GM19023 (cell line): ENCODE data around the gene FBXL14.
"Not testable (repeated sequence)": the region's sequence is repeated elsewhere in the genome, so short reads cannot be mapped to it uniquely, and the experiment has no call there.

ENCODE experiments used
- ATAC-seq: cut with Tn5 transposase; IDR thresholded peaks from one replicate; pipeline ENCODE4 v1.9.1; 2021; ENCODE audit warnings: mild to moderate bottlenecking, moderate library complexity; ENCODE audit not compliant: unreplicated experiment

Gene FBXL14

DNA sequence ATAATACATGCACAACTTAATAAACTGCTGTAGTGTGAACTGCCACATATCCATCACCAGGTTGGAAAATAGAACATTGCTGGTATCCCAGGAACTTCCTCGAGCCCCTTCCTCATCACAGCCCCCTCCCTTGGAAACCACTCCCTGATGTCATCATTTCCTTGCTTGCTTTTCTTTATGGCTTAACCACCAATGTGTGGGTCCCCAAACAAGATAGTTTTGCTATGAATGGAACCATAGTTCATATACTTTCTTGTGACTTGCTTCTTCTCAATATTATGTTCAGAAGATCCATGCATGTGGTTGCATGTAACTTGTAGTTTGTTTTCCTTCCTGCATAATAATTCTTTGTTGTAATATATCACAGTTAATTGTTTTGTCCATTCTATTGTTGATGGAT is 25.7 kb upstream of the FBXL14 start:
- ATAC-seq: no peak

- ATAC-seq: no peak
These were observed 25.2 kb upstream of the FBXL14 start for GRCh38 chr12:1619587-1619986.

GRCh38 chr12:1619159-1619558 is 24.8 kb upstream of the FBXL14 start:
- no peak for ATAC-seq

DNA sequence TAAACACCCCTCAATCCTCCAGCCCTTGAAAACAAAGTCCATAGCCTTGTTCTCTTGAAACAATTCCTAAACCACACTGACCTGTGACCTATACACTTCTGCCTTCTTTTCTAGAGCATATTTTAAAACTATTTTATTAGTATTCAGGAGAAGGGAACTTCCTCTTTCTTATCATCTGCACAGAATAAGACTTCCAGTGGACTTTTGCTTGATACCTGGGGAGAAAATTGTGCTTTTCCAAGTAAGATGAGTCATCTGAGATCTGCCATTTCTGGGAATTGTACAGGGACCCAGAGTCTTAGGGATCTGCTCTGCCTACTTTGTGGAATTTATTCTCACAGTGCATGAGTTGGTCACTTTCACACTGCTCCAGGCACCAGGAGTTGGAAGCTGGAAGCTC is 24.1 kb upstream of the FBXL14 start:
- ATAC-seq: no peak

DNA sequence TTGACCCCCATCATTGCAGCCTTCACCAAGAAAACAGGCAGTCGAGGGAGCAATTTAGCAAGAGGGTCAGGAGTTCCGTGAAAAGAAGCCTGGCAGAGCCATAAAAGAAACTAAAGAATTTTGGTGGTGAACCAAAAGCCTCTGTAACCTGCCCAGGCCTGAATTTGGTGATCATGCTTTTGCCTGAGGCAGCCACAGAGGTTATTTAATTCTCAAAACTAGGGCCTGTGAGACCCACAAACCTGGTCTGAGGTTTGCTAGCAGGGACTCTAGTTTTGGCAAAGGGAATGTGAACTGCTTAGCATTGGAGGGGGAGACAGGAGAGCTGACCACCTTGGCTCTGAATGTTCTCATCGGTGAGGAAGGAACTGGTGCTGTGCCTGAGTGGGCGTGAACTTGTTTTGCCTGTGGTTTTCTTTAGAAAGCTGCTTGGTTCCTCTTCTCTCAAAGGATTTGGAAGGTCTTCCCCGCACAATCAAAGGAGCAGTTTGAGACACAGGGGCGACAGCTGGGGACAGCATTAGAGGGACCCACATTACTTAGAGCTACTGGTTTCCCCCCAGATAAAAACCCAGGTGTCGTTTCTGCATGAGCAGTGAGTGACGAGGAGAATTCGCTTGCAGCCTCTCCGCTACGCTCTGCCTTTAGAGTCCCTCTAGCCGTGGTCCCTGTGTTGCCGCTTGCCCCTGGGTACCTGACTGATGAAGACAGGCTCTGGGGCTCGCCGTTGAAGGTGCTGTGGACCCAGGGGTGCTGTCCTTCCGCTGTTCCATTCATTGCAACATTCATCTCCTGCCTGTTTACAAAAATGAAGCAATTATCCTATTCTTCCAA is 22.1 kb upstream of the FBXL14 start:
- no peak for ATAC-seq

DNA sequence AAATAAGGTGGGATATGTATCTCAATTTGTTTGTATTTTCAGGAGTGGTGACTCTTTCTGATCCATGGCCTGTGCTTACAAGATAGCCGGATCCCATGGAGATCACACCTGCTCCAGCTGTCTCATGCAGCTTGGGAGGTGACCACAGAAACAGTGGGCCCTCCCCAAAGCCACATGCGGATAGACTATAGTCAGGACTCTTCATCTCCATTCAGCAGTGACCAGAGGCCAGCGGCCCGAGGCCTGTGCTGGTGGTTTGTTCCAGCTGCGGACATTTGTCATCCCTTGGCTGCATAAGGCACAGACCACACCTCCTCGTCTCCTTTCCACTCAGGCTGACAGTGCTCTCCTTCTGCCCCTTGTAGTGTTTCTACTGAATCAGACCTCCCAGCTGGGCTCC is 20.0 kb upstream of the FBXL14 start:
- ATAC-seq: no peak

DNA sequence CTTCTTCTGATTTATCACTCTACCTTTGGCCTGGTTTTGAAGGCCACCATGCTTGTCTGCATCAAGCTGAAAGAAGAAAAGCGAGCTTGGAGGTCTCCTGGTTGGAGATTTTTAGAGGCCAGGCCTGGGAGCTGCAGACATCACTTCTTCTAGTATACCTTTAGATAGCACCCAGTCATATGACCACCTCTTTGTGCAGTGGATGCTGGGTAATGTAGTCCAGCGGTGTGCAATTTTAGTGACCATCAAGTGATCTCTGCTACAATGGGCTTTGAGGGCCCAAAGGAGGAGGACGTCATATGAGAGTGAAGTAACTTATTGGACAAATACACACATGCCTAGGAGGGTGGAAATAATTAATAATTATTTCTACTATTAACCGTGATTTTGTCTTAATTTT is 19.5 kb upstream of the FBXL14 start:
- no peak for ATAC-seq

DNA sequence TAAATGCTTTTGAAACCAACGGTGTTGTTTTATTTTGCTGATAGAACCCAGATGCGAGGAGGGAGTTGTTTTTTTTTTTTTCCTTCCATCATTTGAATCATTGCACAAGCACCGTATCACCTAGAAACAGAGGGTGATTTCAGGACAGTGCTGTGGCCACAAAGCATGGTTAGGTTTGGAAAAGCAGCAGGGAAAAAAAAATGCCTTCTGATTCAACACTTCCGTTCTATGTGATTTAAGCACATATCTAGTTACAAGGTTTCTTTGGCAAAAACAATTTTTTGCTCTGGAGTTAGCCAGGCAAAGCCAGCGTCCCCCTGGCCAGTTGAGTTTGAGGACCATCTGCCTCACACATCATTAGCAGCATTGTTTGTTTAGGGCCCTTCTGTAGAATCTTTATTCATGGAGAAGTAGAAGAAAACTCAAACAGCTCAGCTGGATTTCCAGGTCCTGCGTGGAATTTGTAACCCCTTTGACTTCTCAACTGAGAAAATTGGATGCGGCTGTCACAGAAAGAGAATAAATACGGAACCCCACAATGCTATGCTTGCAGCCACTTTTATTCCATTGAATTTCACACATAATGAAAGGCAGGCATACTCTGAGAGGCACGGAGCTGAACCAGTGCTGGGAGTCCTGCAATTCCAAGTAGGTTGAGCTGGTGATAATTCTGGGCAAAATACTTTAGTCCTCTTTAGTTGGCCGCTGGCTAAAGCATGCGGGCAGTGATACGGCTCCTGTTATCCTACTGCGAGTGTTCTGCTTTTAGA is 17.6 kb upstream of the FBXL14 start:
- ATAC-seq: no peak

DNA sequence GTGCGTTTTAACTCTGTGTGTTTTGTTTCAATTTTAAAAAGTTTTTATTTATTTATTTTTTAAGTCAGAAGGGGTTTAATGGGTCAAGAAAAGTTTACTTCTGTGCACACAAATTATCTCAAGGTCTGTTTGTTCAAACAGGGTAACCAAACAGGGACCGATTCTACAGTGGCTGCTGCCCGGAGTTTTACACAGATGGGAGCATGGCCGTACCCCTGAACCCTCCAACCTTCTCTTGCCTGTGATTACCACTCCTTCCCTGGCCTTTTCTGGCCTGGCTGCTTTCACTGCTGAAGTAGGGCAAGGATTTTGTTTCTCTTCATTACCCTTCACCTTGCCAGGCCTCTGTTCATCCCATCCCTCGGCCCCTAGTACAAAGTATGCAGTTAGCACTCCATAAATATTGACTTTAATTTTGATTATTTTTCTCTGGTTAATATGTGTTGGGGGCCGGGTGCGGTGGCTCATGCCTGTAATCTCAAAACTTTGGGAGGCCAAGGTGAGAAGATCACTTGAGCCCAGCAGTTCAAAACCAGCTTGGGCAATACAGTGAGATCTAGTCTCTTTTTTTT is 15.8 kb upstream of the FBXL14 start:
- no peak for ATAC-seq

DNA sequence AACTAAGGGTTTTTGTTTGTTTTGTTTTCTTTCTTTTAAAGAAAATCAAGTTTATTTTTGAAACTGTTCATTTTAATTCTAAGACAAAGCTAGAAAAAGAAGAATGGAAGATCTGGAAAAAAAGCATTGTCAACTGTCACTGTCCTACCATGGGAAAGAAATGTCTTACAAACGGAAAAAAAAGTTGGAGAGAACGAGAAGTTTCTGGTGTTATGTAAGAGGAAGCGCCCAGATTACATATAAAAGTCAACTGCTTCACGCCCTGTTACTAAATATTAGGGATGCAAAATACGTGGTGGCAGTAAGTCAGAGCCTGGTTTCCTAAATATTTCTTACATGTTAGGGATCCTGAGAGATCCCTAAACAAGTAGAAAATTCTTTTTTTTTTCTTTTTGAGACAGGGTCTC is 14.3 kb upstream of the FBXL14 start:
- no peak for ATAC-seq

GRCh38 chr12:1607940-1608712 is 13.7 kb upstream of the FBXL14 start:
- no peak for ATAC-seq

DNA sequence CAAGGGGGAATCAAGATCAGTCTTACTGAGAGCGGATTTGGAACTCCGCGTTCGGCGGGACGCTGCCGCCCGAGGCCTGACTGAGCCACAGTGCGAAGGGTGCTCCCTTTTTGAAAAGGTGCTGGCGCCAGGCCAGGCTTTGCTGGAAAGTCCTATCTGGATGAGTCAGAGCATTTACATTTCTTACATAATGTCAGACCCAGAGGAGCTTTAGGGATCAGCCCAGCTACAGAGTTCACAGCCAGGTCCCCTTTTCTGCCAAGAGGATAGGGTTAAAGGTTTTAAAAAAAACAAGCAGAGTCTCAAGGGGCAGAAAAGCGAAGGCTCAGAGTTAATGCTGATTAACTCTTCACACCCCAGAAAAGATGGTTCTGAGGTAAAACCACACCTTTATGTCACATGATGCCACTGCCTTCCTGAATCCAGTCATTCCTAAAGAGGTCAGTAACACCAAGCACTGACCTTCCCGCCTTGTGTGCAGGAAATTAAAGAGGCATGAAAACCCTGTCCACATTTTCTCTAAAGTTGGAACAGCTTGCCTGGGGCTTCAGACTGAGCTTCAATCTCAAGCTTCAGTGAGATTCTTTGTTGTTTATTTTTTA is 11.7 kb upstream of the FBXL14 start:
- ATAC-seq: peak; percentile 57

GRCh38 chr12:1605129-1606020 is 11.0 kb upstream of the FBXL14 start:
- peak; percentile 46 for ATAC-seq

DNA sequence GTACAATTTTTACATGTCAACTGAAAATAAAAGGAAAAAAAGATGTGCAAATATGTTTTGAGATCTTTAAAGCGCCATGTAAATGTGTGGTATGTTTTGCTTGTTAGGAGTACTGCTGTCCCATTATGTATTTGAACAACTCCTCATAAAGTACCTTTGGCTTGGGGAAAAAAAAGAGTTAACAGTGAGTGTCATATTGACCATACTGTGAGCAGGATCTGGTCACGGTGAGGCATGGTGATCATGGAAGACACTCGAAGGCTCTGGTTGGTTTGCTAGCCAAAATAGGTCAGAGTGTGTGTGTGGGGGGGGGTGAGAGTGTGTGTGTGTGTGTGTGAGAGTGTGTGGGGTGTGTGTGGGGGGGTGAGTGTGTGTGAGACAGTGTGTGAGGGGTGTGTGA is 10.1 kb upstream of the FBXL14 start:
- ATAC-seq: no peak

DNA sequence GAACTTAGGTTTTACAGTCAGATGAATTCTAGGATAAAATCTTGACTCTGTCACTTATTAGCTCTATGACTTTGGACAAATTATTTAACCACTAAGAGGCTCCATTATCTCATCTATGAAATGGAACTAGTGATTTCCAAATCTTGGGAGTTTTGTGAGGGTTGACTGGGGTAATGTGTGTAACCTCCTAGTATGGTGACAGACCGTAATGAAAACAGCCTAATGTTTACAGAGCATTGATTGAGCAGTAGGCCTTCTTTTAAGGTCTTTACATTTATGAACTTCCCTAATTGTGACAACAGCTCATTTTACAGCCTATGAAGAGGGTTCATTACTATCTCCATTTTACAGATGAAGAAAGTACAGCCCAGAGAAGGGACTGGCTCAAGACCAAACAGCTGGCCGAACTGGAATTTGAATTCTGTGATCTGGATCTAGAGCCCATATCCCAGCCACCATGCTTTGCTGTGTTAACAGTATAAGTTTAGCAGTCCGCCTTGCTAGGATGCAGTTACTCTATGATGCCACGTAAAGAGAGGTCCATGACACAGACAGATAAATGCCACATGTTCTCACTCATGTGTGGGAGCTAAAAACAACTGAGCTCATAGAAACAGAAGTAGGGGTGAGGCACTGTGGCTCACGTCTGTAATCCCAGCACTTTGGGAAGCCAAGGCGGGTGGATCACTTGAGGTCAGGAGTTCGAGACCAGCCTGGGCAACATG is 9.1 kb upstream of the FBXL14 start:
- ATAC-seq: no peak

GRCh38 chr12:1602706-1603105 is 8.3 kb upstream of the FBXL14 start:
- ATAC-seq: not testable (repeated sequence)

GRCh38 chr12:1598757-1599156 is 4.4 kb upstream of the FBXL14 start:
- no peak for ATAC-seq

DNA sequence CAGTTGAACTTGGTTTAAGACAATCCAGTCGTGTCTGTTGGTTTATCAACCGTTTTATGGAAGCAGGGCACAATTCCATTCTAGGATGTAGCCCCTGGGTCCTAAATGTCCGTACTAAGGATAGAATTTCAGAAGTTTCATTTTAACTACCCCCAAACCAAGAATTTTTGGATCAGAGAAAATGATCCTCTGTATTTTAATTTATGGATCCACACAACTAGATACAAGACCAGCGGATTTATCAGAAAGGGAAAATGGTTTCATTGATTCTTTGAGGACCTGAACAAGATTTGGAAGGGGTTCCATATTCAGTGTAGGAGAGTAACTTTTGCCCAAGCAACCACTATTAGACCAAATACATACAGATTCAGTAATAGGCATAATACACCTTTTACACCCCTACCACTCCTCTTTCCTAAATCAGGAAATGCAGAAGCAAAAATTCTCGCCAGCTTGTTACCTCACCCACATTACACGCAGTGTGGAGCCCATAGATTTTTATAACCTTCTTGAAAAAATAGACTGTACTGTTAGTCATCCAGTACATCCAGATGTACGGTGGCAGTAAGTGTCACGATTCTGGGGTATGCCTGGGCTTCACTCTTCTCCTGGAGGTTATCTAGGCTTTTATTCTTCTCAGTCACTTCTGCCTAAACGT is 1.4 kb upstream of the FBXL14 start:
- ATAC-seq: no peak
